RCC 7860 (cell line): ENCODE measurements around the gene PPP1CA.
"Not testable (repeated sequence)": the region's sequence is repeated elsewhere in the genome, so short reads cannot be mapped to it uniquely, and the experiment has no call there.

Source experiments
- DNase-seq: peaks from one replicate; pipeline ENCODE4 v3.0.0-alpha.2; 2015; ENCODE audit warnings: low spot score
- FAIRE-seq: peaks from 2 replicates; lab custom pipeline; 2012; peaks lifted over from hg19 to GRCh38; lab: Jason Lieb, UNC

PPP1CA gene

GRCh38 chr11:67404515-67405195 is 3.0 kb upstream of the PPP1CA start:
- DNase-seq (no peak), FAIRE-seq (no peak)

DNA sequence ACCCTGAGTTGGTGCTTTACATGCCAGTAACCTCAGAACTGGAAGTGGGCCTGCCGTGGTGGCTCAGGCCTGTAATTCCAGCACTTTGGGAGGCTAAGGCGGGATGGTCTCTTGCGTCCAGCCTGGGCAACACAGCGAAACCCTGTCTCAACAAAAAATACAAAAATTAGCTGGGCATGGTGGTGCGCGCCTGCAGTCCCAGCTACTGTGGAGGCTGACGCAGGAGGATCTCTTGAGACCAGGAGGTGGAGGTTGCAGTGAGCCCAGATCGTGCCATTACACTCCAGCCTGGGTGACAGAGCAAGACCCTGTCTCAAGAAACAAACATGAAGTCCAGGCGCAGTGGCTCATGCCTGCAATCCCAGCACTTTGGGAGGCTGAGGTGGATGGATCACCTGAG is 1.4 kb upstream of the PPP1CA start:
- FAIRE-seq = not testable (repeated sequence)

DNA sequence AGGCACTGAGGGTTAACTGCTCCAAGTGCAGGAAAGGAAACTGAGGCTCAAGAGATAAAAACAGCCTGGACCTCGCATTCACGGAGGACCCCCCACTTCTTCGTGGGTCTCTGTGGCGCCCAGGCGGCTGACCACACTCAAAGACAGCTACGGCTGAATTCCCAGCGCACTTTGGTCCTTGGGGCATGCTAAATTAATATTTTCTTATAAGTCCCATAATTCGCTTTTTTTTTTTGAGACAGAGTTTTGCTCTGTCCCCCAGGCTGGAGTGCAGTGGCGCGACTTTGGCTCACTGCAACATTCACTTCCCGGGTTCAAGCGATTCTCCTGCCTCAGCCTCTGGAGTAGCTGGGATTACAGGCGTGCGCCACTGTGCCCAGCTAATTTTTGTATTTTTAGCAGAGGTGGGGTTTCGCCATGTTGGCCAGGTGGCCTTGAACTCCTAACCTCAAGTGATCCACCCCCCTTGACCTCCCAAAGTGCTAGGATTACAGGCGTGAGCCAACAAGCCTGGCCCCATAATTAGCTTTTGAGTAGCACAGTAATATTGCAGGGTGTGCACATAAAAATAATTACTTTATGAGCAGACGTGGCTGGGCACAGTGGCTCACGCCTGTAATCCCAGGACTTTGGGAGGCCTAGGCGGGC is 658 bp upstream of the PPP1CA start:
- FAIRE-seq, DNase-seq: not testable (repeated sequence)

More for the DNA sequence above, 1.4 kb upstream of the PPP1CA start:
- DNase-seq = not testable (repeated sequence)

DNA sequence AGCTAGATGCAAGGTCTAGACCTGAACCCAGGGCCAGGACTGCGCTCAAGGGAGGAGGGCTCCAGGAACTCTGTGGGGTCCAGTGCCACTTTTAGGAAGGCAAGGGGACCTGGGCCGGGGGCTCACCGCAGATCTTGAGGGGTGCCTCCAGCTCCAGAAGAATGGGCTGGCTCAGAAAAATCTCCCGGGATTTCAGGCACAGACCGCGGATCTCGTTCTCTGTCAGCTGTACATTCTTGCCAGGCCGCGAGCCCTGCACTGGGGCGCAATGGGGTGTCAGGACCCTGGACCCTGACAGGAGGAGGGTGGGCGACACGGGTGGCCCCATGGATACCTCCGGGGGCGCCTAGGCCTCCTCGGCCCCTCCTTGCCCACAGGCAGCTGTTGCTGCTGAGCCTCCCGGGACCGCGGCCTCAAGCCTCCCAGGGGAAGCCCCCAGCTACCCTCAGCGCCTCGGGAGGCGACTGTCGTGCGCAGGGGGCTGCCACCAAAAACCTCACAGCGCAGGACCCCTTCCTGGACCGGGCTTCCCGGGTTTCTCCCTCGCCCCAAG is 640 bp downstream of the PPP1CA start:
- FAIRE-seq (no peak), DNase-seq (no peak)

DNA sequence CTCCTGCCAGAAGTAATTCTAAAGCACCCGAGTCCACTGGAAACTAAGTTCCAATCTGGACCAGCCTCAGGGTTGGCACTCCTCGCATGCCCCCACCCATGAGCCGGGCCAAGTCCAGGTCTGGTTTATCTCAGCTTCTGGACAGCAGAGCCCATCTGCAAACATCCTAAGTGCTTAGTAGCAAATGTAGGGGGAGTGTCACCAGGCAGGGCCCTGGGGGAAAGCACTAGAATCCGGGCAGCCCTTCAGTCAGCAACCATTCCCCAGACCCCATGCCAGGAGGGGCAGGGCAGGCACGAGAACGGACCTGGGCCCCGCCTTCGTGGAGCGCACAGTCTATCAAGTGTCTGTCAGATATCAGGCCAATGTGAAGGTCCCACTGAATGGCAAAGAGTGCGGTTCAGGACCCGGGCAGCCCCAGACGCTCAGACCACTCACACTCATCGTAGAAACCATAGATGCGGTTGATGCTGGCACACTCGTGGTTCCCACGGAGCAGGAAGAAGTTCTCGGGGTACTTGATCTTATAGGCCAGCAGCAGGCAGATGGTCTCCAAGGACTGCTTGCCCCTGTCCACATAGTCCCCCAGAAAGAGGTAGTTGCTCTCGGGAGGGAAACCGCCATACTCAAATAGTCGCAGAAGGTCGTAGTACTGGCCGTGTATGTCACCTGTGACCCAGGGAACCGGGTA is 1.3 kb downstream of the PPP1CA start:
- DNase-seq = no peak
- no peak for FAIRE-seq

GRCh38 chr11:67398661-67399563 is 2.7 kb downstream of the PPP1CA start:
- no peak for FAIRE-seq

GRCh38 chr11:67397986-67398660 is 3.5 kb downstream of the PPP1CA start:
- FAIRE-seq (no peak), DNase-seq (no peak)

More at GRCh38 chr11:67398661-67399563, 2.7 kb downstream of the PPP1CA start:
- no peak for DNase-seq

DNA sequence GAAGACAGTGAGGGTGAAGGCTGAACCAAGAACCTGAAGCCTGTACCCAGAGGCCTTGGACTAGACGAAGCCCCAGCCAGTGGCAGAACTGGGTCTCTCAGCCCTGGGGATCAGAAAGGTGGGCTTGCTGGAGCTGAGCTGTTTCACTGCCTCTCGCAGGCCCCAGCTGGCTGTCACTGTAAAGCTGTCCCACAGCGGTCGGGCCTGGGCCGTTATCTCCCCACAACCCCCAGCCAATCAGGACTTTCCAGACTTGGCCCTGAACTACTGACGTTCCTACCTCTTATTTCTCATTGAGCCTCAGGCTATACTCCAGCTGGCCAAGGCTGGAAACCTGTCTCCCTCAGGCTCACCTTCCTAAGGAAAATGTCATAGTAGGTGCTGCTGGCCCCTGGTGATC is 4.1 kb downstream of the PPP1CA start:
- FAIRE-seq (no peak), DNase-seq (no peak)

GRCh38 chr11:67396587-67397389 is 4.9 kb downstream of the PPP1CA start:
- DNase-seq (no peak), FAIRE-seq (no peak)

- no peak for FAIRE-seq
- no peak for DNase-seq
Observed at GRCh38 chr11:67396259-67396581, 5.4 kb downstream of the PPP1CA start.

DNA sequence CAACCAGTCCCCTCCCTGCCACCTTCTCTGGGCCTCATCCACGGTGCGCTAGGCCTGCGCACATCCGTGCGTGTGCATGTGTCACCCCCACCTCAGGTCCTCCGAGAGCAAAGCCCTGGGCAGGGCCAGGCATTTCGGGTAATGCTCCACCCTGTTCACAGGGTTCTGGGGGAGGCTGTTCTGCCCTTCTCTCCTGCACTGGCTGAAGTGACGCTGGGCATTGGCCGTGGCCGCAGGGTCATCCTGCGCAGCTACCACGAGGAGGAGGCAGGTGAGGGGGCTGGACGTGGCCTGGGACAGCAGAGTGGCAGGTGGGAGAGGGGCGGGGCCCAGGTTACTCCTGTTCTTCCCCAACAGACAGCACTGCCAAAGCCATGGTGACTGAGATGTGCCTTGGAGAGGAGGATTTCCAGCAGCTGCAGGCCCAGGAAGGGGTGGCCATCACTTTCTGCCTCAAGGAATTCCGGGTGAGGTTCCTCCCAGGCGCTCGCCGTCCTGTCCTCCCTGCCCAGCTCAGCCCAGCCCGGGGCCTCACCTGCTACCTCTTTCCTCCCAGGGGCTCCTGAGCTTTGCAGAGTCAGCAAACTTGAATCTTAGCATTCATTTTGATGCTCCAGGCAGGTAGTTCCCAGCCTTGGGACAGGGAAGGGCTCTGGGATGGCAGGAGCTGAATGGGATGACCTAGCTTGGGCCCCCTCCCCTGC is 6.0 kb downstream of the PPP1CA start:
- FAIRE-seq = no peak
- DNase-seq = no peak

DNA sequence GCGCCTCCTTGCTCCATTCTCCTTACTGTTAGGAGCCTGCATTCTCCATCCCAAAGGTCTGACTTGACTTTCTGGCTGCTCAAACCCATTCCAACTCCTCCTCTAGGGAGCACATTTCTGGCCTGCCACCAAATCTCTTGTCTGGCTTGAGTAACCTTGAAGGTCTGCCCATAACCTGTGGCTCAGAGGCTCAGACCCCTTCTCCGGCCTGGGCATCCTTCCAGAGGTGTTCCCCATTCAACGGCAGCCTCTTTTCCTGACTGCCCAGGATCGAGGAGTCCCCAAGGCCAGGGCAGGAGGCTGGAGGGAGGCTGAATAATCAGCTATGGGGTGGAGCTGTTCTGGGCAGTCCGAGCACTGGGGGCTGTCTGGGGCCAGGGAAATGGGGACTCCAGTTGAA is 7.7 kb downstream of the PPP1CA start:
- FAIRE-seq = no peak

GRCh38 chr11:67393437-67393836 is 8.2 kb downstream of the PPP1CA start:
- DNase-seq (no peak), FAIRE-seq (no peak)

More for the DNA sequence above, 7.7 kb downstream of the PPP1CA start:
- DNase-seq = no peak

- FAIRE-seq (no peak), DNase-seq (no peak)
Observed at GRCh38 chr11:67392183-67392715, 9.4 kb downstream of the PPP1CA start.

DNA sequence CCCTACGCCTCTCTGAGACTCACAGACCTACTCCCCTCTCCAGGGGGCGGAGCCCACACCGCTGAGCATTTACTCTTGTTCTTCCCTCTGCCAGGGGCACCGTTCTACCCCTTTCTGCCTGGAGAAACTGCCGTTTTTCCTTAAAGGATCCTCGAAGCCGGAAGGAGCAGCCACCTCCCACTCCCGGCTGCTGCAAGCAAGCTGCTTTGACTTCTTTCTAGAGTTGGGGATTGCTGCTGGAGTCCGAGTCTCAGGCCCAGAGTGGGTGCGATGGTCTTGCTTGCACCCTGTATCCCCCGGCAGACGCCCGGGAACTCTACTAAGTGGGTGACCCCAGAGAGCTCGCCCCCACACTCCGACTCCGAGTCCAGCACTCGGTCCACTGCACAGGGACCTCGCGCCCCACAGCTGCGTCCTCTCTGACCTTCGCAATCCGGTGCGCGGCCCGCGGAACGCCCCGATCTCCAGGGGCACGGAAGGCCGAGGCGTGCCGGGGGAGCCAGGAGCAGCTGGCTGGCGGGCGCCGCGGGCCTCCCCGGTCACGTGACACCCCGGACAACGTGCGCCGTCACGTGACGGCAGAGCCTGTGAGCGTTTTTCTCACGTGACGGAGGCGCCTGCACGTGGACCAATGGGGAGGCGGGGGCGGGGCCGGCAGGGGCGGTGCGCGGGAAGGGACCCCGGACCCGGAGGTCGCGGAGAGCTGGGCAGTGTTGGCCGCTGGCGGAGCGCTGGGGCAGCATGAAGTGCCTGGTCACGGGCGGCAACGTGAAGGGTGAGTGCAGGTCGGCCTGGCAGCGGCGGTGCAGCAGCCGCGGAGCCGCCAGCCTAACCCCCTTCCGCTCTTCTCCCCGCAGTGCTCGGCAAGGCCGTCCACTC is 10.1 kb downstream of the PPP1CA start, which contains the start of gene RAD9A:
TSS of gene RAD9A (plus strand) at position 683 of the 879 bp plus-strand sequence. CDS start at position 742, 59 bp downstream.
- FAIRE-seq = no peak
- DNase-seq = peak; percentile 76

- DNase-seq = no peak
- FAIRE-seq = no peak
Observed at GRCh38 chr11:67390947-67391303, 10.7 kb downstream of the PPP1CA start.

- FAIRE-seq (no peak), DNase-seq (peak; percentile 8)
Observed at GRCh38 chr11:67389477-67389876, 12.2 kb downstream of the PPP1CA start.
